ENCODE data around the gene ADAD1. TPM values are rescaled to one million over a fixed set of nuclear protein-coding genes. Genes with fewer than 3 reads are reported as not detected.

Gene ADAD1
- total and polyA plus RNA-seq, 2 of the 4 experiments (the other 2 are of a cell fraction) = not detected

DNA sequence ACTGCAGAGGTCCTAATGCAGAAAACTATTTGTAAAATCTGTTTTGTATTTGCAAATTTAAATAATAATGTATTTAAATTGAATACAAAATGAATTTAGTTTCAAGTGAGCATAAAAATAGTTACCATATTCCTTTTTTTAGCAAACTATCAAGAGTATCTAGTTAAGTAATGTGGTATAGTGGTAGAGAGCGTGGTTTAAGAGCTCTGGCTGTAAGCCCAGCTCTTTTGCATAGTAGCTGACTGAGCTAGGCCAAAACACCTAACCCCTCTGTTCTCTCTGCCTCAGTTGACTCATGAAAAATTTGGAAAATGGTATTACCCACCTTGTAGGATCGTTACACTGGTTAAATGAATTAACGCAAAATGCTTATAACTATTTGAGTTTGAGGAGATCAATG is 18.1 kb upstream of the ADAD1 start:
- Histone ChIP-seq H4K91ac (ENCODE audit: insufficient read depth, low read depth, low read length) (no peak overlapping the region), H4K5ac (ENCODE audit: low read depth, low read length) (no peak overlapping the region), H3K23ac (ENCODE audit: low read depth, low read length) (no peak overlapping the region), H3K4ac (ENCODE audit: low read depth, low read length) (no peak overlapping the region), H3K9ac (ENCODE audit: low read depth, low read length) (no peak overlapping the region), H3K36me3 (ENCODE audit: control insufficient read depth, insufficient read depth, low read length) (peaks cover 18% of the 10 kb centered on the region; the same call in 1 of the 2 replicates), H2AFZ (replicated peaks; ENCODE audit: low read length, poor library complexity) (no peak overlapping the region), H2AK5ac (ENCODE audit: low read depth, low read length) (no peak overlapping the region), H4K20me1 (ENCODE audit: insufficient read depth, low read length) (no peaks in the 10 kb centered on the region), H2BK15ac (ENCODE audit: low read depth, low read length) (no peak overlapping the region), H3K9me3 (ENCODE audit: control insufficient read depth, insufficient read depth, low read length) (peaks cover 4% of the 10 kb centered on the region; the same call in 1 of the 2 replicates), H2BK120ac (ENCODE audit: low read depth, low read length) (no peak overlapping the region), H3K79me1 (ENCODE audit: low read depth in 1 of 2, low read length in 2 of 2) (no peaks in the 10 kb centered on the region), H2AK9ac (replicated peaks; ENCODE audit: low read depth, low read length, poor library complexity) (no peak overlapping the region), H3K56ac (ENCODE audit: extremely low read depth, insufficient read depth, low read length) (no peak overlapping the region), H2BK20ac (ENCODE audit: low read depth, low read length) (no peak overlapping the region), H3K14ac (replicated peaks; ENCODE audit: low read depth, low read length) (no peak overlapping the region), H3K27me3 (ENCODE audit: control insufficient read depth, insufficient read depth, low read length) (no peaks in the 10 kb centered on the region), H3K4me1 (ENCODE audit: control insufficient read depth, insufficient read depth, low read length) (no peaks in the 10 kb centered on the region), H3K27ac (ENCODE audit: insufficient read depth, low read length) (no peak overlapping the region), H2BK5ac (ENCODE audit: low read depth, low read length, poor library complexity, severe bottlenecking) (no peak overlapping the region), H3K4me2 (ENCODE audit: low read depth, low read length) (no peak overlapping the region), H3K9me1 (ENCODE audit: insufficient read depth, low read length) (no peaks in the 10 kb centered on the region), H3K18ac (ENCODE audit: low read depth, low read length) (no peak overlapping the region), H3K4me3 (ENCODE audit: insufficient read depth, low read depth, low read length) (no peak overlapping the region), H4K8ac (ENCODE audit: low read depth in 2 of 2, low read length in 2 of 2) (no peak overlapping the region)
- in situ Hi-C loops (cut with MboI; ENCODE audit: low sequenced_read_pairs) = no loop called here
- ATAC-seq (ENCODE audit: low read depth) = no peak
- dilution Hi-C loops (cut with HindIII; ENCODE audit: low sequenced_read_pairs, unreplicated experiment) = no loop called here
- intact Hi-C loops (cut with micrococcal nuclease) = no loop called here
- no peak for DNase-seq
- ChIA-PET CTCF (no interaction called here), POLR2A (ENCODE audit: unreplicated experiment) (no interaction called here)
- BruUV-seq (replicated peaks) = no TSS peak
- TF ChIP-seq CHD1 (IDR thresholded peaks at IDR 0.05; ENCODE audit: low read depth, low read length) (no peak), RAD21 (IDR thresholded peaks at IDR 0.05; ENCODE audit: low read length) (no peak), MAZ (IDR thresholded peaks at IDR 0.05; ENCODE audit: borderline replicate concordance, low read depth, low read length) (no peak), CEBPB (IDR thresholded peaks at IDR 0.05; ENCODE audit: low read depth, low read length) (no peak), POLR2A (IDR thresholded peaks at IDR 0.05; ENCODE audit: low read depth, low read length) (no peak), MXI1 (IDR thresholded peaks at IDR 0.05; ENCODE audit: borderline replicate concordance, low read depth, low read length) (no peak), FOS (IDR thresholded peaks at IDR 0.05; ENCODE audit: low read depth, low read length) (no peak), NFE2L2 (IDR thresholded peaks at IDR 0.05; ENCODE audit: low read depth, low read length) (no peak), RFX5 (IDR thresholded peaks at IDR 0.05; ENCODE audit: low read depth, low read length) (no peak), RCOR1 (IDR thresholded peaks at IDR 0.05; ENCODE audit: insufficient replicate concordance, low read length) (no peak)
- TF ChIP-seq, protein P1, sequence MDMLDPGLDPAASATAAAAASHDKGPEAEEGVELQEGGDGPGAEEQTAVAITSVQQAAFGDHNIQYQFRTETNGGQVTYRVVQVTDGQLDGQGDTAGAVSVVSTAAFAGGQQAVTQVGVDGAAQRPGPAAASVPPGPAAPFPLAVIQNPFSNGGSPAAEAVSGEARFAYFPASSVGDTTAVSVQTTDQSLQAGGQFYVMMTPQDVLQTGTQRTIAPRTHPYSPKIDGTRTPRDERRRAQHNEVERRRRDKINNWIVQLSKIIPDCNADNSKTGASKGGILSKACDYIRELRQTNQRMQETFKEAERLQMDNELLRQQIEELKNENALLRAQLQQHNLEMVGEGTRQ (IDR thresholded peaks at IDR 0.05; ENCODE audit: low read depth, low read length) = no peak
- TF ChIP-seq, protein P2, sequence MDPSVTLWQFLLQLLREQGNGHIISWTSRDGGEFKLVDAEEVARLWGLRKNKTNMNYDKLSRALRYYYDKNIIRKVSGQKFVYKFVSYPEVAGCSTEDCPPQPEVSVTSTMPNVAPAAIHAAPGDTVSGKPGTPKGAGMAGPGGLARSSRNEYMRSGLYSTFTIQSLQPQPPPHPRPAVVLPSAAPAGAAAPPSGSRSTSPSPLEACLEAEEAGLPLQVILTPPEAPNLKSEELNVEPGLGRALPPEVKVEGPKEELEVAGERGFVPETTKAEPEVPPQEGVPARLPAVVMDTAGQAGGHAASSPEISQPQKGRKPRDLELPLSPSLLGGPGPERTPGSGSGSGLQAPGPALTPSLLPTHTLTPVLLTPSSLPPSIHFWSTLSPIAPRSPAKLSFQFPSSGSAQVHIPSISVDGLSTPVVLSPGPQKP (IDR thresholded peaks at IDR 0.05; ENCODE audit: borderline replicate concordance, low read depth, low read length) = no peak
- TF ChIP-seq, protein P3, sequence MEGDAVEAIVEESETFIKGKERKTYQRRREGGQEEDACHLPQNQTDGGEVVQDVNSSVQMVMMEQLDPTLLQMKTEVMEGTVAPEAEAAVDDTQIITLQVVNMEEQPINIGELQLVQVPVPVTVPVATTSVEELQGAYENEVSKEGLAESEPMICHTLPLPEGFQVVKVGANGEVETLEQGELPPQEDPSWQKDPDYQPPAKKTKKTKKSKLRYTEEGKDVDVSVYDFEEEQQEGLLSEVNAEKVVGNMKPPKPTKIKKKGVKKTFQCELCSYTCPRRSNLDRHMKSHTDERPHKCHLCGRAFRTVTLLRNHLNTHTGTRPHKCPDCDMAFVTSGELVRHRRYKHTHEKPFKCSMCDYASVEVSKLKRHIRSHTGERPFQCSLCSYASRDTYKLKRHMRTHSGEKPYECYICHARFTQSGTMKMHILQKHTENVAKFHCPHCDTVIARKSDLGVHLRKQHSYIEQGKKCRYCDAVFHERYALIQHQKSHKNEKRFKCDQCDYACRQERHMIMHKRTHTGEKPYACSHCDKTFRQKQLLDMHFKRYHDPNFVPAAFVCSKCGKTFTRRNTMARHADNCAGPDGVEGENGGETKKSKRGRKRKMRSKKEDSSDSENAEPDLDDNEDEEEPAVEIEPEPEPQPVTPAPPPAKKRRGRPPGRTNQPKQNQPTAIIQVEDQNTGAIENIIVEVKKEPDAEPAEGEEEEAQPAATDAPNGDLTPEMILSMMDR (conservative IDR thresholded peaks at IDR 0.05; ENCODE audit: low read depth, low read length) = no peak
- no CpG with 5 or more reads among the region's 3 CpGs for WGBS, 2 experiments (ENCODE audit: extremely low coverage in 2 of 2, insufficient read length in 1 of 2)
